ENCODE measurements around the gene BRINP1. TPM values are rescaled to one million over a fixed set of nuclear protein-coding genes. Genes with fewer than 3 reads are reported as not detected.

BRINP1 gene
- total and polyA plus RNA-seq, 2 of the 8 experiments (the other 6 are each of a cell fraction or from before 2014, with no cell fraction given): 19.5 to 20.5 TPM

DNA sequence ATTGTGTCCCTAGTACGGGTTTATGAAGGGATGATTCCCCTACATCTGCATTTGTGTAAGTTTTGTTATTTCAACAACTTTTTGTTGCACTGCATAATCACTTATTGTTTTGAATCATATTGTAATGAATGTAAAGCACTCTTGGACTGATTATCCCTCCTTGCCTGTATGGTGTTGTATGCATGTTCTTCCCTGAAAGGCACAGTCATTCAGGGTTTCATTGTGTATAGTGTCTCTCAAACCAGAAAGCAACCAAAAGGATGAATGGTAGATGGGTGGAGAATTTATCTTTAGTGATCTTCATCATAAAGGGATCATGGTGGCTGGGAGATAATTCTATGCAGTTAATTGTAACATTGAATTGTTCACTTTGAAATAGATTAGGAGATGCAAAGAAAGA lies 247.3 kb downstream of the BRINP1 start (continued):
- TF ChIP-seq, protein P1, sequence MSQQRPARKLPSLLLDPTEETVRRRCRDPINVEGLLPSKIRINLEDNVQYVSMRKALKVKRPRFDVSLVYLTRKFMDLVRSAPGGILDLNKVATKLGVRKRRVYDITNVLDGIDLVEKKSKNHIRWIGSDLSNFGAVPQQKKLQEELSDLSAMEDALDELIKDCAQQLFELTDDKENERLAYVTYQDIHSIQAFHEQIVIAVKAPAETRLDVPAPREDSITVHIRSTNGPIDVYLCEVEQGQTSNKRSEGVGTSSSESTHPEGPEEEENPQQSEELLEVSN (IDR thresholded peaks at IDR 0.05): no peak
- TF ChIP-seq RAD21 (IDR thresholded peaks at IDR 0.05 in 1 of 2, conservative IDR thresholded peaks at IDR 0.05 in 1 of 2; ENCODE audit: low read depth in 2 of 2, low read length in 2 of 2) (no peak), KDM5A (IDR thresholded peaks at IDR 0.05; ENCODE audit: low read length) (no peak), PHF8 (conservative IDR thresholded peaks at IDR 0.05; ENCODE audit: low read depth, low read length) (no peak), JUN (IDR thresholded peaks at IDR 0.05; ENCODE audit: low read depth, low read length) (no peak)
